Measurements from ENCODE around the gene TTLL10.

GRCh38 chr1:1225238-1225845 lies 51.7 kb downstream of the TTLL10 start:
- TF ChIP-seq CTCF (IDR thresholded peaks at IDR 0.05) = no peak
- TF ChIP-seq EP300 (IDR thresholded peaks at IDR 0.05) = no peak
- TF ChIP-seq POLR2AphosphoS5 (IDR thresholded peaks at IDR 0.05) = no peak
- no peak for TF ChIP-seq POLR2A (IDR thresholded peaks at IDR 0.05)

Measured in gastroesophageal sphincter (tissue), 3 donors.